Stomach smooth muscle (tissue), 2 donors: ENCODE results near the gene PRKG1.

ENCODE experiments used
- H3K27ac ChIP-seq: one replicate; pipeline ENCODE4 v1.7.0; 2013; ENCODE audit warnings: mild to moderate bottlenecking, low read length, inconsistent platforms
- H3K27me3 ChIP-seq, 2 donors: one replicate each; pipeline ENCODE4 v1.7.0; 2013; ENCODE audit warnings: low read length in 2 of 2; ENCODE audit not compliant: insufficient read depth in 2 of 2, control insufficient read depth in 1 of 2
- H3K36me3 ChIP-seq, 2 donors: one replicate each; pipeline ENCODE4 v1.7.0; 2013; ENCODE audit warnings: low read length in 2 of 2; ENCODE audit not compliant: control insufficient read depth in 2 of 2, insufficient read depth in 2 of 2
- H3K4me1 ChIP-seq: one replicate; pipeline ENCODE4 v1.7.0; 2013; ENCODE audit warnings: low read length; ENCODE audit not compliant: control insufficient read depth, insufficient read depth
- H3K4me3 ChIP-seq, 2 donors: one replicate each; pipeline ENCODE4 v1.7.0; 2013; ENCODE audit warnings: low read length in 2 of 2
- H3K9ac ChIP-seq, 2 donors: one replicate each; pipeline ENCODE4 v1.7.0; 2013; ENCODE audit warnings: low read length in 2 of 2, mild to moderate bottlenecking in 1 of 2
- H3K9me3 ChIP-seq, 2 donors: one replicate each; pipeline ENCODE4 v1.7.0; 2013; ENCODE audit warnings: low read length in 2 of 2; ENCODE audit not compliant: control insufficient read depth in 2 of 2
- donor health status: healthy.
- donor health status: Pancreatic carcinoma.

PRKG1 gene

DNA sequence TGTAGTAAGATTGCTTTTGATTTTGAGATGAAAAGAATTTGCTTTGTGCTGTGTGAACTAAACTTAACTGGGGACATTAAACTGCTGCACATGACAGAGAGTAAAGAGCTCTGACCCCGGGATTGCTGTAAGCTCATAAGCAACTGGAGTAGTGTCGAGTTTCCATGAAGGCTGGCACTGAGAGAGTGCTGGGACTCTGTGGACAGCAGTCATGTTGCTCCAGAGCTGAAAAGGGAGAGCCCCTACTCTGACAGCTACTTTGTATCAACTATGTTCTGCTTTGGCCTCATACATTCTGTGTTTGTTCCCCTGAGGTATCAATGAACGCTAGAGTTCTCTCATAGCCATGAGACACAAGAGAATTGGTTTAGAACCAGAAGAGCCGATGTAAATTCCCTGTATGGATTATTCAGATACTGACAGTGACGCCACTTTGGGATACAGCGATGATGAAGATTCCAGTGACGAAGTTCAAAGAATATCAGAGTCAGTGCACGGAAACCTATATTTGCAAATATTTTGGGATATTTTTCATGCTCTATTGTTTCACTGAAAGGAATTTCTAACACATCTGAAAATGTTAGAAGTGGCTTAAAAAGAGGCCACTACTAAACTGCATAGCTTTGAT lies 1053.9 kb downstream of the PRKG1 start:
- Histone ChIP-seq H3K36me3 (no peaks in the 10 kb centered on the region), H3K4me3 (no peak overlapping the region), H3K27me3 (no peaks in the 10 kb centered on the region), H3K4me1 (no peaks in the 10 kb centered on the region), H3K9me3 (no peaks in the 10 kb centered on the region), H3K27ac (no peak overlapping the region), H3K9ac (no peak overlapping the region)

- Histone ChIP-seq H3K9ac (no peak overlapping the region), H3K27me3 (no peaks in the 10 kb centered on the region), H3K27ac (no peak overlapping the region), H3K4me3 (no peak overlapping the region), H3K4me1 (no peaks in the 10 kb centered on the region), H3K9me3 (no peaks in the 10 kb centered on the region), H3K36me3 (no peaks in the 10 kb centered on the region)
These were observed 1055.3 kb downstream of the PRKG1 start for GRCh38 chr10:52129410-52130178.

DNA sequence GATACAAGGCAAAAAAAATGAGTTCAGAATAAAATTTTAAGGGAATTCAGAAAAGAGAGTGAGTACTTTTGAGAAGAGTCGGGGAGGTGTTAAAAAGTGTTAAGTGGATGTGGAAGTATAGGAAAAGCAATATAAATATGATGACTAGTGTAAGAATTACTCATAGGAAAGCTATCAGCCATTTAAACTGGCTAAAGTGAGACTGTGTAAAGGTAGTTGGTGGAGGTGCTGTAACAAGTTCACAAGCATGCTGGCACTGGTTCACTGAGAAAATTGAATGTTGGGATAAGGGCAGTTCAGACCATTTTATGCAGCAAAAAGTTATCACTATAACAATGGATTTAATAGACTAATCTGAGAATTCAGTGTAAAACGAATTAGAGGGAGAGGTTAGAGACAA lies 1060.8 kb downstream of the PRKG1 start:
- Histone ChIP-seq H3K4me1 (no peaks in the 10 kb centered on the region), H3K9me3 (no peaks in the 10 kb centered on the region), H3K36me3 (no peaks in the 10 kb centered on the region), H3K9ac (no peak overlapping the region), H3K27me3 (no peaks in the 10 kb centered on the region), H3K4me3 (no peak overlapping the region), H3K27ac (no peak overlapping the region)

GRCh38 chr10:52136921-52137320 lies 1062.6 kb downstream of the PRKG1 start:
- Histone ChIP-seq H3K9me3 (no peaks in the 10 kb centered on the region), H3K9ac (no peak overlapping the region), H3K27me3 (no peaks in the 10 kb centered on the region), H3K36me3 (no peaks in the 10 kb centered on the region), H3K4me1 (no peaks in the 10 kb centered on the region), H3K4me3 (no peak overlapping the region), H3K27ac (no peak overlapping the region)

DNA sequence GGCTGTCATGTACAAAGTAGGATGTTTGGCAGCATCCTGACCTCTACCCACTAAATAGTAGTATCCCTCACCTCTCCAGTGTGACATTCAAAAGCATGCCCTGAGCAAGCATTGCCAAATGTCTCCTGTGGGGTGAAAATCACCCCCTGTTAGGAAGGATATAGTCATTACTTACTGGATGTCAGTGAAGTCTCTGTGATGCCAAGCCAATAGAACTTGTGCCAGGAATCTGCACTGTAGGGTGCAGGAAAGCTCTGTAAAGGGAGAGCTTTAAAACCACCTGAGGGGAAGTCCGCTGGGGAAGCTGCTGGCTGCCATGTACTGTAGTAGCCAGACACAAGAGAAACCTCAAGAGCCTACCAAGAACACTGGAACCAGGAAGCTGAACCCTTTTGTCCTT lies 1069.1 kb downstream of the PRKG1 start:
- H3K4me3 ChIP-seq = no peak overlapping the region
- H3K27me3 ChIP-seq = no peaks in the 10 kb centered on the region
- no peaks in the 10 kb centered on the region for H3K4me1 ChIP-seq
- no peak overlapping the region for H3K27ac ChIP-seq
- H3K9ac ChIP-seq = no peak overlapping the region
- H3K36me3 ChIP-seq = no peaks in the 10 kb centered on the region
- H3K9me3 ChIP-seq = no peaks in the 10 kb centered on the region

DNA sequence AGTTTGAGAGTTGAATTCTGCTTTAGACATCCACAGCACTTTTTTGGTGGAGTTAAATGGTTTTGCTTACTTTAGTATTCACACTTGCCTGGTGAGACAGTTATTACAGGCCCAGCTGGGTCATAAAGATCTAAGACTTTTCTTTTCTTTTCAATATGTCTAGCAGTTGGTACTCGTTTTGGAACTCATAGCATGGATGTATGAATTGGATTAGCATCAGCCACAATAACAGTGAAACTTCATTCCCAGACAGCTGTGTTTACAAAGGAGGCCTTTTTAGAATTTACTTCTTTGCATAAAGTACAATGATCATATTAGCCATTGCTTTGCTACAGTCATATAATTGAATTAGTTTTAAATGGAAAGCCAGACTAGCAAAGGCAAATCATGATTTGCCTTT lies 1071.3 kb downstream of the PRKG1 start:
- no peak overlapping the region for H3K9ac ChIP-seq
- no peaks in the 10 kb centered on the region for H3K36me3 ChIP-seq
- no peaks in the 10 kb centered on the region for H3K9me3 ChIP-seq
- H3K4me3 ChIP-seq = no peak overlapping the region
- no peaks in the 10 kb centered on the region for H3K27me3 ChIP-seq
- H3K4me1 ChIP-seq = no peaks in the 10 kb centered on the region
- H3K27ac ChIP-seq = no peak overlapping the region

GRCh38 chr10:52146766-52147165 lies 1072.5 kb downstream of the PRKG1 start:
- Histone ChIP-seq H3K4me1 (no peaks in the 10 kb centered on the region), H3K27ac (no peak overlapping the region), H3K27me3 (no peaks in the 10 kb centered on the region), H3K9ac (no peak overlapping the region), H3K36me3 (no peaks in the 10 kb centered on the region), H3K4me3 (no peak overlapping the region), H3K9me3 (no peaks in the 10 kb centered on the region)

DNA sequence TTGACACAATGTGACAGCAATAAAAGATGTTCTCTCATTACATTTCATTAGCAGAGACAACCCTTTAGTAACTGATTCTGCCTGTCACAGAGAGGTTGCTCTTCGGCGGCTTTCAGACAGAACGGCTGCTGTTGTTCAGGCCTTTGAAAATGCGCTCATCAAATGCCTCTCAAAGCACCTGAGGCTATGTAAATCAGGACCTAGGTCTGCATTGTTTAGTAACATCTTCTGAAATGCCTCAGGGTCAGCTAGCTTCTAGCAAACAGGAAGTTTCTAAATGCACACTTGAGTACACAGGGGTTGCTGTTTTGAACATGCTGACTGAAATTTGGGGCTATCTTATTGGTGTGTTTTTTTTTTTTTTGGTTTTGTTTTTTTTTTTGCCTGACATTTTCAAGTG lies 1096.5 kb downstream of the PRKG1 start:
- Histone ChIP-seq H3K9me3 (no peaks in the 10 kb centered on the region), H3K4me3 (no peak overlapping the region), H3K9ac (no peak overlapping the region), H3K36me3 (no peaks in the 10 kb centered on the region), H3K4me1 (no peaks in the 10 kb centered on the region), H3K27me3 (no peaks in the 10 kb centered on the region), H3K27ac (no peak overlapping the region)

DNA sequence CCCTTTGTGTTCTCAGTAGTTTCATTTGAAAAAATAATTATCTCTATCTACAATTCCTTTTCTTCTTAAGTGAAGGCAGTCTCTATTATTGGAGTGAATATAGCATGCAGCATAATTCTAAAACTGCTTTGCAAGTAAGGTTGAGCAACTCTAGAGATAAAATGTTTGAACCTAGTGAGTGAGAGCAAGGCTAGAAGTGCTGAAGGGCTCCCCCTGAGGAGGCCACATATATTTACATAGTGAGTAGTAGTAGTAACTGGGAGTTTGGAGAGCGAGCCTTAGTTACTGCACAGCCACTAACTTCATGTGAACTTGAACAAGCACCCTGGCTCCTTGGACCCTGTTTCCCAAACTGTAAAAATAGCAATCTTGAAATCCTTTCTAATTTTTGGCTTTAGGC lies 1098.3 kb downstream of the PRKG1 start:
- Histone ChIP-seq H3K27me3 (no peaks in the 10 kb centered on the region), H3K4me3 (no peak overlapping the region), H3K4me1 (no peaks in the 10 kb centered on the region), H3K36me3 (no peaks in the 10 kb centered on the region), H3K9me3 (no peaks in the 10 kb centered on the region), H3K9ac (no peak overlapping the region), H3K27ac (no peak overlapping the region)

DNA sequence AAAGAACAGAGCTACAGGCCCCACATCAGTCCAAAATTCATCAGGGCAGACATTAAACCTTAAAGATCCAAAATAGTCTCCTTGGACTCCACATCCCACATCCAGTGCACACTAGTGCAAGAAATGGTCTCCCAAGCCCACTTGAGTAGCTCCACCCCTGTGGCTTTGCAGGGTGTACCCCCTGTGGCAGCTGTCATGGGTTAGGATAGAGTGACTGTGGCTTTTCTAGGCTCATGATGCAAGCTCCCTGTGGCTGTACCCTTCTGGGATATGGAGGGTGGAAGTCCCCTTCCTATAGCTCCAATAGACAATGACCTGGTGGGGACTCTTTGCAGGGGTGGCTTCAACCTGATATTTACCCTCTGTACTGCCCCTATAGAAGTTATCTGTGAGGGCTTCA lies 1111.0 kb downstream of the PRKG1 start:
- H3K4me1 ChIP-seq = no peaks in the 10 kb centered on the region
- H3K27ac ChIP-seq = no peak overlapping the region
- no peak overlapping the region for H3K9ac ChIP-seq
- H3K4me3 ChIP-seq = no peak overlapping the region
- no peaks in the 10 kb centered on the region for H3K27me3 ChIP-seq
- H3K36me3 ChIP-seq = no peaks in the 10 kb centered on the region
- no peaks in the 10 kb centered on the region for H3K9me3 ChIP-seq

GRCh38 chr10:52187521-52188258 lies 1113.4 kb downstream of the PRKG1 start:
- H3K9ac ChIP-seq = no peak overlapping the region
- no peak overlapping the region for H3K27ac ChIP-seq
- no peak overlapping the region for H3K4me3 ChIP-seq
- H3K36me3 ChIP-seq = no peaks in the 10 kb centered on the region
- H3K9me3 ChIP-seq = no peaks in the 10 kb centered on the region
- no peaks in the 10 kb centered on the region for H3K27me3 ChIP-seq
- no peaks in the 10 kb centered on the region for H3K4me1 ChIP-seq
